Right ventricle myocardium inferior (tissue), 1 donor: ENCODE results near the gene ANKS1A. TPM values are rescaled to one million over a fixed set of nuclear protein-coding genes. Genes with fewer than 3 reads are reported as not detected.

Experiments
- ATAC-seq: fragments of 200-7000 bp; cut with Tn5 transposase; one replicate; pipeline ENCODE4 v1.9.1; 2020; ENCODE audit warnings: mild to moderate bottlenecking, moderate library complexity
- DNase-seq: peaks from one replicate; pipeline ENCODE4 v3.0.0; 2021; ENCODE audit errors: missing footprints
- intact Hi-C: fragments of 100-400 bp; cut with DNase I; formaldehyde crosslinking; loops from one replicate; pipeline ENCODE4 v1.11.0; 2022
- total RNA-seq: library from RNA; stranded (reverse); fragmentation: NEBNext Ultra II Directional; extraction: Animal tissue kit (Norgen Biotek cat#: 25700); gene quantifications from one replicate; pipeline ENCODE4 v1.2.1, GENCODE V29; 2021
- donor health status: DM: no; HTN: yes; CAD: no; lungs with severe emphysema.

Gene ANKS1A
- total RNA-seq, 1 donor from 2014 or later, result 26.8 TPM

DNA sequence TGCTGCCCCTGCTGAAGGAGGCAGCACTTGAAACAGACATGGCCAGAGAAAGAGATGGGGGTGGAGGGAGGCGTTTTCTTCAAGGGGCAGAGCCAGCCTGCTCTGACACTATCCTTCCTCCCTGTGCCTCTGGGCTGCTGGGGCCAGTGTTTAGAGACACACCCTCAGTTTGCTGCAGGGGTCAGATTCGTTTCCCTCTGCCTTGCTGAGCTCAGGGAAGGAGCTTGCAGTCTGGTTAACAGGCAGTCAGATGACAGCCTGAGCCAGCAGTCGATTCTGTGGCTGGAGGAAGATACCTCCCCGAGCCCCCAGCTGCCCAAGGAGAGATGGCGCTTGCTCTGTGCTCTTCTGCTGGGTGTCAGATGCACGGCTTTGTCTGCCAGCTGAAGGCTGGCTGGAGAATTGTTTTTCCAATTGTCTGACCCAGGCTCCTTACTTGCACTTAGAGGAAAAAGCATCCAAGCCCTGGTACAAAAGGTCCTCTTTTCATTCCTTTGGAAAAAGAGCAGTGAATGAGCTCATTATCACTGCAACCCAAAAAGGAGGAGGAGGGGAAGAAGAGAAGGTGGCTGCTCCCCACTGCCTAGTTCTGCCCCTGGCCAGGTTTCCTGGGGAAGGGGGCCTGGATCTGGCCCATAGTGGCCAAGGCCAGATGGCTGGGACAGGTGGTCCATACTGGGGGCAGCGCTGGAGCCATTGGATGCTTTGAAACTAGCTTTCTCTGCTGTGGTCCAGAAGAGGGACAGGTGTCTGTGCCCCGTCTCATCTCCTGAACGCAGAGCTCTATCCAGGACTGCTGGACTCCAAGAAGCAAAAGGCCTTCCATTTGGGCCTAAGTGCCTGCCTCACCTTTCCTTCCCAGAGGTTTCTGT is 163.9 kb downstream of the ANKS1A start:
- DNase-seq, result peak; percentile 26
- intact Hi-C loops, result no loop called here
- ATAC-seq, result peak; percentile 66

DNA sequence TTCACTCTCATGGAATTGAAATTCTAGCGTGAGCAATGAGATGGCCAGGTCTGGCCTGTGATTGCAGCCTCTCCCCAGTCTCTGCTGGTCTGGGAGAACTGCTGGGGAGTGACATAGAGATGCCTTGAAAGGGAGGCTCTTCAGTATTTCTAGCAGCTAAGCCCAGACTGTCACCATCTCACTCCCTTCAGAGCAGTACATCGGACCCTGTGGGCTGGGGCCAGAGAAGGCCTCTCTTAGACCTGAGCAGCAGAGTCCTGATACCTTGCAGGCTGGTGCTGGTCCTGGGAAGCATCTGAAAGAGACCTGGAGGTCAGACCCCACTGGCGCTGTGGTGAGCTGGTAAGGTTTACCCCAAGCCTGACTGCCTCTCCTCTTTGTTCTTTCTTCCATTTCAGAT is 164.6 kb downstream of the ANKS1A start:
- intact Hi-C loops, result no loop called here
- peak; percentile 15 for DNase-seq
- no peak for ATAC-seq

DNA sequence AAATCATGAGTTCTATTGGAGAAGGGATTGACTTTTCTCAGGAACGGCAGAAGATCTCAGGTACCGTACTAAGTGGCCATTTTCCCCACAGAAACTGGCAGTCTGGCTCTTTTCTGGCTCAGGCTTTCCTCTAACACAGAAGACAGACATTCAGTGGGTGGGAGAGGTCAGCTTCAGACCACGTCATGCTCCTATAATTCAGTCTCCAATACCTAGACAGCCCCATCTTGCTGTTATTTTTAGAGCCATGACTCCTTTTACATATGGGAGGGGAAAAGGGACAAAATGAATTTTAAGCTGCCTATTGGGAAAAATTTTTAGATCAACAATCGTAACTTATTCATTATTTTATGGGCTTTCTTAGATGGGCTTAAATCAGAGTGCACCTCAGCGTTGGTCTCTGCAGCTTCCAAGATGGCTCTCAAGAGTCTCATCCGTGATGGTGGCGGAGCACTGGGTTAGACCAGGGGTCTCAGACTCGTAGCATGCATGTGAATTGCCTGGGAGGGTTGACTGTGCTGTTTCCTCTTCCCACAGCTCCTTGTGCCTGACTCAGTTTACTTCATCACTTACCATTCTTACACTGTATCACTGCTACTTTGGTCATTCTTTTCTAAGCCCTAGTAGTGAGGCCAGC is 165.2 kb downstream of the ANKS1A start:
- DNase-seq, result no peak
- intact Hi-C loops, result no loop called here
- no peak for ATAC-seq

DNA sequence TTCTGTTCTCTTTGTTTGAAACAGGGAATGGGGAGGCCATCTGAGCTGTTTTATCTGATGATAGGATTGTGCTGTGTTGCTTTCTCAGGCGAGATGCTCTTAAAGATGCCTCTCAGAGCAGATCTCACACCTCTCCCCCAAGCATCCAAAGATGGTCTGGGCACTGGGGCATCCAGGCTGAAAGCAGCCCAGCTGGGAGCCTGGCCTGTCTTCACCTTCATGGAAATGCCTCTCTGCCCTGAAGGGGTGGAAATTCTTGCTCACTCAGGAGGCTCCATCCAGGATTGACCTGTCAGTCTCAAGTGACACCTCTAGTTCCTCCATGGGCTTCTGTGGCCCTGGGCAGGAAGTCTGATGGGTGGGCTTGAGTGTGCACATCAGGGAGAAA is 165.7 kb downstream of the ANKS1A start:
- intact Hi-C loops, result loop anchor here (5.0 kb wide), 2 partner anchors 37 to 67 kb away; no protein-coding TSS in a partner anchor
- DNase-seq (no peak), ATAC-seq (no peak)

DNA sequence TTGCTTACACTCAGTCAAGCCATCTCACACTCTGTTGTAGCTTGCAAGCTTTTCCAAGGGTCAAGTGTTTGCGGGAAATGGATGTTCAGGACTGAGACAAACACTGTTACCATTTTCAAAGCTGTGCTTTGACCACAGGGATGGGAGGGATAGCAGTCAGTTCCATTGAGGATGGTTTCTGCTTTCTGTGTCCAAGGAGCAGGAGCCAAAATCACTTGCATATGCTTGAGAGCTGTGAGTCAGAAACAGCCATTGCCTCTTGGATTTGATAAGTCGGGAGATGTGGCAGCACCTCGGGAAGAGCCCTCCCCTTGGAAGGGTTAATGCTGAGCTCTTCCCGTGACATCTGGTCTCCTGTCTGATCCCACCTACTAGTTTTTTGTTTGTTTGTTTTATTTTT is 166.8 kb downstream of the ANKS1A start:
- intact Hi-C loops, result loop anchor here (5.0 kb wide), 2 partner anchors 39 to 69 kb away; no protein-coding TSS in a partner anchor
- no peak for ATAC-seq
- DNase-seq, result no peak

DNA sequence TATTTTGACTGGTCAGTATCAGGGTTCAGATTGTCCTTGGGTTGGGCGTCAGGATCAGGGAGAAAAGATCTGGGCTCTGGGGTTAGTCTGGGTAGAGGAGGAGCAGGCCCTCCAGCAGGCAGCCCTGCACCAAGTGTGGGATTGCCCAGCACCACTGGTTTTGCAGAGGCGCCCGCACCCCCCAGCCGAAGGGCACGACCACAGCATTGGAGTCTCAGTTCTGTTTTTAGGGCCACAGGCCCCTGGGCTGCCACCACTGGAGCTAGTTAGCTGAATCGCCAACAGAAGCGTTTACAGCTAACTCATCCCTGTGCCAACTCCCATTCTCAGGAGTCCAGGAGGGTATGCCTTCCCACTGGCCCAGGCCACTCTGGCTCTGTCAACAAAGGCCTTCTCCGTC is 167.9 kb downstream of the ANKS1A start:
- intact Hi-C loops, result loop anchor here (5.0 kb wide), 2 partner anchors 40 to 70 kb away; no protein-coding TSS in a partner anchor
- DNase-seq (no peak), ATAC-seq (no peak)

DNA sequence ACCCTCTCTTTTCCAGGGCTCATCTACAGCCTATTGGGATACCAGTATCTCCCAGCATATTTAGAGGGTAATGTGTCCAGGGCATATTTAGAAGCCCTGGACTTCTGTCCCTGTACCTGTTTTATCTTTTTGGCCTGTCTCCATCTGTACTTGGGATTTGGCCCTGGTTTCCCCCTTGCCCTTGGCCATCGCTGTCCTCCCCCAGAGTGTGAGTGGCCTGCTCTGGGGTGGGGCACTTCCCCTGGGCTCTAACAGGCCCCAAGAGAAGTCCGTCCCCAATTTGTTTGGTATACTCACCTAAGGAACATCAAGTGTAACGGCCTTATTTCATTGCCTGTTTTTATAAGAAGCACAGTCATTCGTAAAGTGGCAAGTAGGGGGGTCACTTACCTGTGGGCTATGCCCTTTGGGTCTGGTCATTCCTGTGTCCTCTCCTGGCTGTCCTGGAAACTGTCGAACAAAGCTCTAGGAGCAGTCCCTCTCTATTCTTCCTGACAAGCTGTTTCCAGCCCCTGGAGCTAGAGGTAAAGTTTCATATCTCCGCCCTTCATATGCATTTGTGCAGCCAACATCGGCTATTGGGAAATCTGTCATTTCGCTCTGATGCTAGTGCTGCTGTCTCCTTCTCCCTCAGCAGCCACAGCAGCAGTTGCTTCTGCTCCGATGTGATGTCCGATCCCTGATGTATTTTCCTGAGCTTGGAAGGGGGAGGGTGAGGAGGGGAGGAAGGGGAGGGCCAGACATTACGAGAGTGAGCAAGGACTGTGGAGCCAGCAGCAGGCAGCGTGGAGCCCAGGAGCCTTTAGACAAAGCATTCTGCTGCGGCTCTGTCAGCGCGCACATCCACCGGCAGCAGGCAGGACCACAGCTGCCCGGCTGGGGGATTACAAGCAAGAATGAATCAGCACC is 168.6 kb downstream of the ANKS1A start:
- DNase-seq (no peak), ATAC-seq (peak; percentile 47)
- intact Hi-C loops, result loop anchor here (5.0 kb wide), 2 partner anchors 40 to 70 kb away; no protein-coding TSS in a partner anchor

DNA sequence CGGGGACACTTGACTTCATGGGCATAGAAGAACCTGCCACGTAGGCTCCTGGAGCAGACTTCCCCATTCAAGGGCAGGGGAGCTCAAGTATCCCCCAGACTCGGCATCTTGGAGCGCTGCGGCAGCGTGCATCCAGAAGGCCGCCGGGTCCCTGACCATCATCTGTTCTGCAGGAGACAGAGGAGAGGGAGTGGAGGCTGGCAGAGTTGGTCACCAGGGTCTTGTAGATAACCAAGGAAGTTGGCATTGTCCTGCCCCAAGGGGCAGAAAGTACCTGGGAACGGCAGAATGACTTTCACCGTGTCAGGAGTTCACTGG is 169.3 kb downstream of the ANKS1A start:
- ATAC-seq (no peak), DNase-seq (no peak)
- intact Hi-C loops, result loop anchor here (5.0 kb wide), 2 partner anchors 41 to 71 kb away; no protein-coding TSS in a partner anchor

DNA sequence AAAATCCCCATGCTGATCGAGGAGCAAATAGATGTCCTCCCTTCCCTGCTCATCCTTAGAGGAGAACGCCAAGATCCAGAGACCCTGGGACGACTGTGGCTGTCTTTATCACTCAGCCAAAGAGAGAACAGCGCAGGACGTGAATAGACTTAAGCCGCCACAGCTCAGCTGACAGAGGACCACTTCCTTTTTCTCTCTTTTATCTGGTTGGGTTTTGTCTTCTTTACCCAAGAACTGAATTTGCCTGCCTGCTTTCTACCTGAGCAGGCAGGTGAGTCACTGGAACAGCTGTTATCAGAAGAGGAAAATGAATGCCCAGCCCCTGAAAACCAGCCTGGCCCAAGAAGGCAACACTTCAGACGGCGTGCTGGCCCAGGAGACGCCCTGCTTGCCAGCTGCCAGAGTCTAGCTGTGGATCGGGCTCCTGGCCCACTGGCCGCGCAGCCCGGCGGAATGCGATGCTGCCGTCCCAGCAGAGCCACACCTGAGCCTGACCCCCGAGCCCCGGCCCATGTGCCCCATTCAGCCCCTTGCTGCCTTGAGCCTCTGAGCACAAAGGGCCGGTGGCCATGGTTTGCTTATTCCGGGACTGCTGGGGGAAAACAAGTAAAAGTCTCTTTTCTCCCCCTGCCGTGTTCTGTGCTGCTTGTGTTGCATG is 169.9 kb downstream of the ANKS1A start:
- ATAC-seq, result no peak
- intact Hi-C loops, result loop anchor here (5.0 kb wide), 2 partner anchors 42 to 72 kb away; no protein-coding TSS in a partner anchor
- no peak for DNase-seq

DNA sequence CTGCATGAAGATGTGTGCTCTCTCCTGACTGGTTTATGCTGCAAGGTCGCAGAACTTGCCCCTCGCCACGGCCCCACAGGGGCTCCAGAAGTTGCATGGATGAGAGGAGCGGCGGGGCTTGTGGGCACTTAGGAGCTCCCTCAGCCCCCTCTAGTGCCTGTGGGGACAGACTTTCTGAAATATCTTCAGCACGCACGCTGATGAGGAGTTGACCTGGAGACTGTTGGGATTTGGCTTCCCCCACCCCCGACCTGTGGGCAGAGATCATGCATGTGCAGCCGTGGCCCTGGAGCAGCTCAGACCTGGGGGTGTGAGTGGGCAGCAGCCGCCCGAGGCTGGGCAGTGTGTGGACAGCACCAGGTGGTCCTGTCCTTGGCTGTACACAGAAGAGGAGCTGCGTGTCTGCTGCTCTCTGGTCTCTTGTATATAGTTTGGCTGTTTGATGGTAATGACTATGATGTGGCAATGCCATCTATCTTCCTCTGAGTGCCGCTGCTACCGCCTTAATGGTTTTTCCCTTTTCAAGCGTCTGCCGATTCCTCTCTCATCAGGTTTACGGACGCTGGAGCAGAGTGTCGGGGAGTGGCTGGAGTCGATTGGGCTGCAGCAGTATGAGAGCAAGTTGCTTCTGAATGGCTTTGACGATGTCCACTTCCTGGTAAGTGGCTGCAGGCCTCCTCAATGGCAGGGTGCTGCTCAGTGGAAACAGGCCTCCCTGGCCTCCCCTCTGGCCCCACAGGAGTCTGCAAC is 170.7 kb downstream of the ANKS1A start:
- DNase-seq (peak; percentile 4), ATAC-seq (no peak)
- intact Hi-C loops, result loop anchor here (5.0 kb wide), 2 partner anchors 42 to 72 kb away; no protein-coding TSS in a partner anchor

DNA sequence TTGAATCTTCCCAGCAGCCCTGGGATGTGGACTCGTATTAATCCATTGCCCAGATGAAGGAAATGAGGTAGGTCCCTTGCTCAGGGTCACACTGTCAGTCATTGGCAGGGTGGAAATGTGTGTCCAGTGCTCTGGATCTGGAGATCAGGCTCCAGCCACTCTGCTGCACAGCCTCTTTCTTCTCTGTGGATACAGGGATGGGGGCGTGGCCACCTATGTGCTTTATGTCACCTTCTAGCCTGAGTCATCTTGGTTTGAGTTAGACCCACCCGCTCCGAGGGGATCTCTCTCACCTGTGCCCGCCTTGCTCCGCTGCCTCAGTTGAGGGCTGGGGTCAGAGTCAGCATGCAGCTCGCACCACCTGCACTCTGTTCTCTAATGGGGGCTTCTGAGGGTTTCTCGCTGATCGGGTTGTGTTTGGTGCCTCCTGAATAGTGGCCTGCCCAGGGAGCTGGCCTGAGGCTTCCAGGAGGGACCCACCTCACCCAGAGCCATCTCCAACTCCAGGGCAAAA is 172.1 kb downstream of the ANKS1A start:
- DNase-seq (peak; percentile 21), ATAC-seq (no peak)
- intact Hi-C loops, result no loop called here

DNA sequence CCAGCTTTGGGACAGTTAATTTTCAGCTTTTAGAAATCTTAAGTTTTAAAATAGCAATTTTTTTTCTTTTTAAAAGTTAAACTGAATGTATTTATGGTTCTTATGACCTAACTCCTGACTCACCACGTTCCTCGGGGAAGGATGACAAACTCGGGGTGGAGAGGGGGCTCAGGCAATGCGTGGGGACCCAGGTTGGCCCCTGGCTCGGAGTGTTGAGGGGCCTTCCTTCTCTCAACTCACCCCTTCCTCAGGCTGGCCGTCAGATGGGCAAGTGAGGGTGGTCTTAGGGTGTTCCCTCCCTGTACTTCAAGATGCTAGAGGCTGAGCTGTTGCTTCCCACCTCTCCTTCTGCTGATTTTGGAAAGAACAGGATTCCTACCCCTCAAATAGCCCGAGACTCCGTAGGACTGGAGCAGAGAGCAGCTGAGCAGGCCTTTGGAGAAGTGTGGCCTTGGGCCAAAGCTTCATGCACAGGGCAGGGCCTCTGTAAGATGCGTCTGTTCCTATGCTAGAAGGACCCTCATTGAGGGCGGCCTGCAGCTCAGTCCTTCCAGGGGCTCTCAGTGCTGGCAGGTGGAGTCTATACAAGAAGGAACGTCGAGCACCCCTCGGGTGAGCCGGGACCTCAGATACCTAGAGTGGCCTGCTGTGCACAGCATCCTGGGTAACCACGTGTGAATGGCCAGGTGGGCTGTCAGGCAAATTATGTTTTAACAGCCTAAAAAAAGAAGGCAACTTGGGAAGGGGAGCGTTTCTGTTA is 172.8 kb downstream of the ANKS1A start:
- ATAC-seq, result no peak
- peak; percentile 60 for DNase-seq
- intact Hi-C loops, result no loop called here

DNA sequence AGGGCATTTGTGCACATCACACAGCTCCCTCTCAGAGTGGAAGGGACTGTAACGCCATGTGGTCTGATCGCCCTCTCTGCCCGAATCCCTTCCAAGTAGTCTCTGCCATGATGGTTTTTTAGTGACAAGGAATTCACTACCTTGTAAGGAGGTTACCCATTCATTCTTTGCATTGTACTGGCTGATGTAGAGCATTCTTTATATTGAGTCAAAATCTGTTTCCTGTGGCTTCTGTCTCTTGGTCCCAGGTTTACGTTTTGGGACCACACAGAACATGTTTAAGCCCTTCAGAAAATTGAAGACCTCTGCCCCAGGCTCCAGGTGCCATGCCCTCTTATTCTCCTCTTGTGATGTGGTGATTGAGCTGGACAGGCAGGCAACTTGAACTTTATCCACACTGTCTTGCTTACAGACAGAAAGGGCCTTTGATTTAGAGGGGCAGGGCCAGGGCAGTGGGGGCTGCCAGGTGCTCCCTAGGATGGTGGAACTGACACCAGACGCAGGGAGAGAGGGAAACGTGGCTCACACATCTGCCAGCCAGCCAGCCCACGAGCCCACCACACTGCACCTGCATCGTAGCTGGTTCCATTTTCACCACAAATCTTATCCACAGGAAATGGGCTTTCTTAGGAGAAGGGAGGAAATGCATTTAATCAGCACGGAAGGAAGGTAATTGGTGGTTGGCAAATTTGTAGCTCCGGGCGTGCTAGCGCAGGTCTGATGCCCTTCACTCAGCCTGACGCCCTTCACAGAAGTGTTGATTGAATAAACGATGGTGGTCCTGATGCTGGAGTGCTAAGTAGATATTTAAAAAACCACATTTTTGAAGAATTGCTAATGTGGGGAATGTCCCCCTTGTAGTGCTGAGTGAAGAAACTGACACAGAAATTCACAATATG is 173.9 kb downstream of the ANKS1A start:
- DNase-seq (peak; percentile 53), ATAC-seq (no peak)
- intact Hi-C loops, result no loop called here

DNA sequence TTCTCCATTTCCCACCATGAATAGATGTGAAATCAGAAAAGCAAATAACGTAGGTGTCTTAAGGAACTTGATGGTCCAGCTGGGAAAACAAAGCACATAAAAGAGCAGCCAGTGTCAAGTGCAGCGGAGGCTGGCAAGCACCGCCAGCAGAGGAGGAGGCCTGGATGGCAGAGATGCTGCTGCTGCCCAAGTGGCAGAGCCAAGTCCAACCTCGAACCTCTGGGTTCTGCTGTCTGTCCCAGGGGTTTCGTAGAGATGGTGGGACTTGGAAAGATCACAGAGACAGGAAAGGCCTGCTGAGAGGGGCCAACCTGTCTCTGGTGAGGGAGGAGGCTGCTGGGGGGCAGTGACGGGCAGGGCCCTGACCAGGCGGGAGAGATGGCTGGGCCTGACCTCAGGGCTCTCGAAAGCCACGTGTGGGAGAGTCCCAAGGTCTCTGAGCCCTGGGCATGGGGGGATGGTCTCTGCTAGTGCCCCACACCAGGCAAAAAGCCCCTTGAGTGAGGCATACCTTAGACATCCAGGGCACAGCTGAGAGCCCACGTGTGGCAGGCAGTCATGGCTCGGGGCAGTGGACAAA is 174.7 kb downstream of the ANKS1A start:
- DNase-seq (peak; percentile 22), ATAC-seq (no peak)
- intact Hi-C loops, result no loop called here

DNA sequence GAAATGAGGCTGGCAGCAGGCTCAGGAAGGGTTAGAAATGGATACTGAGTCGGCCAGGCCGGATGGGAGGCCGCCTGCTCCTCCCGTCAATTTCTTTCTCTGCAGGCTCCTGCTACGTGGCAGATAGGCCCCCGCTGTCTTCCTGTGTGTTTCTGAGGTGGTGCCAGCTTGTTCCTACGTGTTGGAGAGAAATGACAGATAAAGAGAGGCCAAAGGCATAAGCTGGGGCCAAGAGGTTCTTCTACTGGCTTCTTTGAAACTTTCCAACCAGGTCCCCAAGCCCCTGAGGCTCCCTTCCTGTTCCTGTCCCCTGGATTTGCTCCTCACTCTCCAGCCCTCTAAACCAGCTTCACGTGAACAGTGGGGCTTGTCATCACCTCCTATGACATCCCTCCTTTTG is 175.2 kb downstream of the ANKS1A start:
- peak; percentile 58 for ATAC-seq

More for the DNA sequence above, 175.2 kb downstream of the ANKS1A start:
- intact Hi-C loops, result no loop called here
- DNase-seq, result peak; percentile 20
